Posterior cingulate gyrus (tissue), 11 donors: Measurements from ENCODE around the gene SULT2A1.
"Not testable (repeated sequence)": the region's sequence is repeated elsewhere in the genome, so short reads cannot be mapped to it uniquely, and the experiment has no call there.

Source experiments
- DNase-seq, 10 donors: peaks; one replicate each; pipeline versions ENCODE4 v3.0.0 to v3.0.0-alpha.2; 2020 to 2021; ENCODE audit warnings: mixed read lengths in 3 of 10
- intact Hi-C: fragments of 100-400 bp; cut with DNase I; formaldehyde crosslinking; loops from one replicate; pipeline ENCODE4 v1.15.1; 2023

Gene SULT2A1

DNA sequence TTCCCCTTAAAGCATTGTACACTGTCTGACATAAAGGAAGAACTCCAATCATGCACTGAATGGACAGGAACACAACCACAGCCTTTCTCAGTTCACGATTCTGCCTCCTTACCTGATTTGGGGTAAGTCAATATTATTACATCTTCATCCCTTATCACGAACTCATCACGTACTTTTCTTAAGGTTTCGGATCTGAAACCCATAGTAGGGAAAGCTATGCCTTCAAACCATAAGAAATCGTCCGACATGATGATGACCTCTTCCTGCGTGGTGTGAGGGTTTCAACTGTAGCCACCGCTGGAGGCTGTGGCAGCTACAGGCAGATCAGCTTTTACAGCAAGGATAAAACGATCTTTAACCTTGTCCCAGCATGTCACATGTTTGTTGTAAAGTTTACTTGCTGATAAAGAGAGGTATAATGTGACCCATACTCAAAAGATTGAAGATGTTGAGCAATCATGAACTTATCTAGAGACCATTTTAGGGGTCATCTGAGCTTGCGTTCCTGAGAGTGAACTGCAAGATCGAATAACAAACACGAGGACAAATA is at the start of gene SULT2A1:
Gene SULT2A1, minus strand, starts transcription at position 306 of the 550 bp plus-strand sequence. Its CDS starts 58 bp downstream, at position 248.
- no peak for DNase-seq
- intact Hi-C loops, result no loop called here

- intact Hi-C loops, DNase-seq: not testable (repeated sequence)
Measured at GRCh38 chr19:47928581-47928980, 42.5 kb upstream of the SULT2A1 start.

DNA sequence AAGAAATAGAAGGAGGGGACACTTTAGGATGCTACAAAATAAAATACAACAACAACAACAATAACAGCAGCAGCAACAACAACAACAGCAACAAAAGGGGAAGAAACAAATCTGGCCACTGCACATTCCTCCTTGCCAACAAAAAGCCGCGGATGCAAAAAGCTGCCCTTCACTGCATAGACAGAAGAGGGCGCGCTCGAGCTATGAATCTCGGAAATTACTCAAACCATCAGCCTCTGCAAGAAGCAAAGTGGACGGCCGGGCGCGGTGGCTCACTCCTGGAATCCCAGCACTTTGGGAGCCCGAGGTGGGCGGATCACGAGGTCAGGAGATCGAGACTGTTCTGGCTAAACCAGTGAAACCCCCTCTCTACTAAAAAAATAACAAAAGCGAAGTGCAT is 34.0 kb upstream of the SULT2A1 start:
- intact Hi-C loops, DNase-seq: not testable (repeated sequence)

DNA sequence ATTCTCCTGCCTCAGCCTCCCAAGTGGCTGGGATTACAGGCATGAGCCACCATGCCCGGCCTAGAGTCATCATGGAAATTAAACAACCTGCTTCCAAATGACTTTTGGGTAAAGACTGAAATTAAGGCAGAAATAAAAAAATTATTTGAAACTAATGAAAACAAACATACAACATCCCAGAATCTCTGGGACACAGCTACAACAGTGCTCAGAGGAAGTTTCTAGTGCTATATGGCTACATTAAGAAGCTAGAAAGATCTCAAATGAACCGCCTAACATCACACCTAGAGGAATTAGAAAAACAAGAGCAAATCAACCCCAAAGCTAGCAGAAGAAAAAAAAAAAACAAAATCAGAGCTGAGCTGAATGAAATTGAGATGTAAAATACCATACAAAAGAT is 24.1 kb upstream of the SULT2A1 start:
- intact Hi-C loops, DNase-seq: not testable (repeated sequence)

- peak; percentile 57 to 97 (median 86) for DNase-seq
- intact Hi-C loops, result not testable (repeated sequence)
Measured at GRCh38 chr19:47909350-47909749, 23.2 kb upstream of the SULT2A1 start.

DNA sequence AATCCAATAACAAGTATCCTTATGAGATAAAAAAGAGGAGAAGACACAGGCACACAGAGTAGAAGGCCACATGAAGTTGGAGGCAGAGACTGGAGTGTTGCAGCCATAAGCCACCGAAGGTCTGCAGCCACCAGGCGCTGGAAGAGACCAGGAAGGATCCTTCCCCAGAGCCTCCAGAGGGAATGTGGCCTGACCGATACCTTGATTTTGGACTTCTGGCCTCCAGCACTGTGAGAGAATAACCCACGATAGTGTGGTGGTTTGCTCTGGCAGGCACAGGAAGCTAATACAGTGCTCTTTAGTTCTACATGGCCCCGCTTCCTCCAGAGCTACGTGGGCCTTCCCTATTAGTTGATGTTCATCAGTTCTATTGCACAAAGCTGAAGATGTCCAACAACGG is 15.3 kb upstream of the SULT2A1 start:
- no peak for DNase-seq
- intact Hi-C loops, result no loop called here

- intact Hi-C loops, result no loop called here
- DNase-seq, result no peak
Measured at GRCh38 chr19:47899335-47899734, 13.2 kb upstream of the SULT2A1 start.

- intact Hi-C loops, result no loop called here
- DNase-seq, result peak in 3 of 10 donors; percentile 10 to 66 (median 11)
Measured at GRCh38 chr19:47897861-47898260, 11.7 kb upstream of the SULT2A1 start.

DNA sequence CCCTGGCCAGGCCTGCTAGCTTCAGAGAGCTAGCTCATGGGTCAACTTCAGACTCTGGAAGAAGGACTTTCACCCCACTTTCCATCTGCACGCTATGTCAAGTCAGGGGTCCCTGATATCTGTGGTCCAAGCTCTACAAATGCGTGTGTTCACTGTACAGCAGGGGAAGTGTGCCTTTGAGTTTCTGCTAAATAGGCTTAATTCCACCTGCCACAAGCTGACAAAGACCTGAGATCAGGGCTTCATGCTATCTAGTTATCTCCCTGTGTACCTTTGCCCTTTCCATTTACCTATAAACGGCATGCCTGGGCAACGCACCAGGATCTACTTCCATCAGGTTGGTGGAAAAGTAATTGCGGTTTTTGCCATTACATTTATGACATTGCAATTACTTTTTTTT is 10.7 kb upstream of the SULT2A1 start:
- intact Hi-C loops, result no loop called here

GRCh38 chr19:47896019-47896418 is 9.9 kb upstream of the SULT2A1 start:
- DNase-seq, result no peak
- intact Hi-C loops, result no loop called here

More for the DNA sequence above, 10.7 kb upstream of the SULT2A1 start:
- no peak for DNase-seq

GRCh38 chr19:47895165-47895782 is 9.2 kb upstream of the SULT2A1 start:
- intact Hi-C loops, result no loop called here
- no peak for DNase-seq

DNA sequence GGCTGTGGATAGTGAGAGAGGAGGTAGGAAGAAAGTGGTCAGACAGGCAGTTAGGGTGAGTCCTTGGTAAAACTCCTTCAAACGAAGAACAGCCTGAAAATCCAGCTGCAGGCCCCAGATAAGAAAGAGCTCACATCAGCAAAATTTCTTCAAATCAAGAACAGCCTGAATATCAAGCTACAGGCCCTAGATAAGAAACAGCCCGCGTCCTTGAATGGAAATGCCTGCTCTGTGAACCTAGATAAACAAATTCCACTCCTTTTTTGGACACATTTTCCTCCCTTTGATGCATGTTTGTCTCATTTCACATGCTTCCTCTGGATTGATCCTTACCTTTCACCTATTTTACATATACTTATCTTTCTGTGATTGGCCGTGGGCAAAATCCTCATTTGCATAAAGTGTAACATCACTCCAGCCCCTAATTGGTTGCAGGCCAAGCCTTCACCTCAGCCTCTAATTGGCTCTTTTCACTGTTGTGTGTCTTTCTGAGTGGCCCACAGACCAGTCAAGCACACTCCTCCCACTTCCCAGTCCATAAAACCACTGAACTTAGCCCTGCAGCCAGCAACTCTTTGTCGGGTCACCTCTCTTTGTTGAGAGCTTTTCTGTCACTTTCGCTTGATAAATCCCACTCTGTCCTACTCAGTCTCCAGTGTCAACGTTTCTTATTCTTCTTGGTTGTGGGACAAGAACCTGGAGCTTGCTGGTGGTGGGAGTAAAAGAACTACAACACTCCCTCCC is 6.0 kb upstream of the SULT2A1 start:
- intact Hi-C loops, result no loop called here
- DNase-seq, result no peak

- intact Hi-C loops, result no loop called here
Measured at GRCh38 chr19:47891622-47891922, 5.5 kb upstream of the SULT2A1 start.

DNA sequence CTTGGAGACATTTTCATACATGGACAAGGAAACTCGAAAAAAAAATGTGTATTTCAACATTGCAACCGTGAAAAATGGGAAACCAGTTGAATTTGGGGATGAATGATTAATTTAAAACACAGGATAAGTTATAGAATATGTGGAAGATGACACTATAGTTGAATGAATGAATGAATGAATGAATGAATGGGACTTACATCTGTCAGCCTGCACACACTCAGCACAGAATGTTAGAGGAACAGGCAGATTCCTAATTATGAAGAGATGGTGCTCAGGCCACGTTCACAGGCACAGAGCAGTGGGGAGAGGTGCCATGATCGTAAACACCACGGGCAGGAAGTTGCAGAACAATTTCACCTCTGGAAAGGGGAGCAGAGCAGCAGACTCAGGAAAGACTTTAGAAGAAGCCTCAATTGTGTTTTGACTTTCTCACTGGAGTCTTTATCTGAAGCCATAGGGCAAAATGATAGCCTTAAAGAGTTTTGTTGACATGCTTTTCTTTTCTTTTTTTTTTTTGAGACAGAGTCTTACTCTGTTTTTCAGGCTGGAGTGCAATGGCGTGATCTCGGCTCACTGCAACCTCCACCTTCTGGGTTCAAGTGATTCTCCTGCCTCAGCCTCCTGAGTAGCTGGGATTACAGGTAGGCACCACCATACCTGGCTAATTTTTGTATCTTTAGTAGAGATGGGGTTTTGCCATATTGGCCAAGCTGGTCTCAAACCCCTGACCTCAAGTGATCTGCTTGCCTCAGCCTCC is 4.9 kb upstream of the SULT2A1 start:
- intact Hi-C loops, result no loop called here
- no peak for DNase-seq

More at GRCh38 chr19:47891622-47891922, 5.5 kb upstream of the SULT2A1 start:
- no peak for DNase-seq

DNA sequence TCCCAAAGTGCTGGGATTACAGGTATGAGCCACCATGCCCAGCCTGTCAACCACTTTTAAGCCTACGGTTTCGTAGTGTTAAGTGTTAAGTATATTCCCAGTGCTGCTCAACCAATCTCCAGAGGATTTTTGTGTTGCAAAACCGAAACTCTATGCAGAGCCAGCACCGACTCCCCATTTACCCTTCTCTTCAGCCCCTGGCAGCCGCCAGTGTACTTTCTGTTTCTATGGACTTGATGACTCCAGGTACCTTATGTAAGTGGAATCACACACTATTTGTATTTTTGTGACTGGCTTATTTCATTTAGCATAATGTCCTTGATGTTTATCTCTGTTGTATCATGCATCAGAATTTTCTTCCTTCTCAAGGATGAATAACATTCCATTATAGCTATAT is 1.1 kb downstream of the SULT2A1 start:
- intact Hi-C loops, result no loop called here
- DNase-seq, result no peak

GRCh38 chr19:47882890-47883289 is 3.2 kb downstream of the SULT2A1 start:
- intact Hi-C loops, result no loop called here

DNA sequence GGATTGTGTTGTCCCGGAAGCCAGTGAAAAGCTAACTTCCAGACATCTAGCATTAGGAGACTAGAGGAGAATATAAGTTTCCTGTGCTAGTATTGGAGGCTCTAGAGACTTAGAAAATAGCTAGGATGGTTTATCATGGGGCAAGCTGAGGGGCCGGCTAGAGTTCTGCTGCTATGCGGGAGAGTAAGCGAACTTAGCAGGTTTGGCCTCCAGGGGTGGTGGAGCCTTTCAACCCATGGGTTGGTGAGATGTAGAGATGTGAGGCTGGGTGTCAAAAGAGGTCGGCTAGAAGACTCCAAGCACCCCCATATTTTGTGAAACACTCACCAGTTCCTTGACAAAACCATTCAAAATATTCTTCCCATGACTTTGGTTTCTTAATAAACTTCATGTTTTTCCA is 4.4 kb downstream of the SULT2A1 start:
- intact Hi-C loops, result no loop called here
- DNase-seq, result no peak

More at GRCh38 chr19:47882890-47883289, 3.2 kb downstream of the SULT2A1 start:
- no peak for DNase-seq

DNA sequence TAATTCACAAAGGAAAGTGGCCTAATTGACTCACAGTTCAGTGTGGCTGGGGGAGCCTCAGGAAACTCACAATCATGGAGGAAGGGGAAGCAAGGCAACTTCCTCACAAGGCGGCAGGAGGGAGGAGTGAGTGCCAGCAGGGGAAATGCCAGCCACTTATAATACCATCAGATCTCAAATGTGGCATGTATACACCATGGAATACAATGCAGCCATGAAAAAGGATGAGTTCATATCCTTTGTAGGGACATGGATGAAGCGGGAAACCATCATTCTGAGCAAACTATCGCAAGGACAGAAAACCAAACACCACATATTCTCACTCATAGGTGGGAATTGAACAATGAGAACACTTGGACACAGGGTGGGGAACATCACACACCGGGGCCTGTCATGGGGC is 6.7 kb downstream of the SULT2A1 start:
- not testable (repeated sequence) for DNase-seq

DNA sequence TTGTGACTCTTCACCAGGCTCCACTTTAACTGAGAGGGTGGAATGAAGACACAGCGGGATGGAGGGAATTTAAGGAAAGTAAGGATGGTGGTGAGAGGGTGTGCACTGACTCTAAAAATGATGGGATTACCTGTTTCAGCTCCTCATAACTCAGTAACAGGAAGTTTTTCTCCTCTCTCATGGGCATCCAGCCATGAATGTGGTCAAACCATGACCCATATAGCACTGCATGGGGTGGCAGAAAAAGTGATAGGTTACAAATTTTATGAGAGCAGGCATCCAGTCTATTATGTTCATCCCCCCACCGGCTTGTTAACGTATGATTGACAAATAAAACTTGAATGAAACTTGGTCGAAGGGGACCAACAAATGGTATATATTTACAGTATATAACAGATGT is 7.2 kb downstream of the SULT2A1 start:
- intact Hi-C loops, result no loop called here
- DNase-seq, result no peak

More for the DNA sequence above, 6.7 kb downstream of the SULT2A1 start:
- intact Hi-C loops, result not testable (repeated sequence)

DNA sequence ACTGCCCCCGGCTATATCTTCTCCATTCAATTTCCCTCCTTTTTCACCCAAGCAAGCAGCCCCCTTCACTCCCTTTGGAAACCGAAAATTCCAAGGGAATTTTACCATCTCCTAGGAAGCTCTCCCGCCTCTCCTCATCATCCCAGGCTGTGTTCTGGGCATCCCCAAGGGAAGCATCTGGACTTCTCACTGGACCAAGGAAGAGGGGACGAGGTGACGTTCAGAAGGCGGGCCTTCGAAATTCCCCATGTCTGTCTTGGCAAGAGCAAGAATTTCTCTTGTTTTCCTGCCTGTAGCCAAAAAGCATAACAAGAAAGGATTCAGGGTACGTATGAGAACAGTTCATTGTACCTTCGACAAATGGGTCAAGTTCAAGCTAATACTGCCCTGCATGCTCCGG is 20.9 kb downstream of the SULT2A1 start:
- no peak for DNase-seq
- intact Hi-C loops, result loop anchor here (10.0 kb wide), 2 partner anchors 50 to 100 kb away; no protein-coding TSS in a partner anchor

DNA sequence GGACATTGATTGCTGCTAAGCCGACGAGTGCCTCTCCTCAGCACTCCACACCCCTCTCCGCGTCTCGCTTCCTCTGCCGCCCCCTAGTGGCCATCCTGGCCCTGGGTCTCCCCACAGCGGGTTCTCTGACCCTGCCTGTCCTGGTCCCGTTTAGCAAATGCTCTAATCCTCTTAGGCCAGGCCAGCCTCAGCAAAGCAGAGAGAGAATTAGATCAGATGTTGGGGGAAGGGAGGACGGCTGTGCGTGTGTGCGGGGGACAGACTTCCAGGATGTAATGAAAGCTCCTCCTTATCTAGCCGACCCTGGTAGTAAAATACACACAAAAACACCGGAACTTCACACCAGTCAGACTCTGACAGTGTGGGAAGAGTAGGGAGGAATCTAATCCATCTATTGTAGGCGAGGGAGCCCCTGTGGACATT is 22.6 kb downstream of the SULT2A1 start:
- intact Hi-C loops, result loop anchor here (10.0 kb wide), 2 partner anchors 49 to 99 kb away; no protein-coding TSS in a partner anchor

More for the DNA sequence above, 22.6 kb downstream of the SULT2A1 start:
- peak; percentile 39 to 97 (median 86) for DNase-seq
